IMR-90 (cell line): Measurements from ENCODE around the gene STX16. TPM values are rescaled to one million over a fixed set of nuclear protein-coding genes. Genes with fewer than 3 reads are reported as not detected.

Source experiments
- ATAC-seq: fragments of 200-7000 bp; cut with Tn5 transposase; 2 replicates; pipeline ENCODE4 v1.9.1; 2020; ENCODE audit warnings: low read depth, mild to moderate bottlenecking, moderate library complexity
- BruUV-seq: library from RNA; stranded (reverse); fragments of 400-500 nt; replicated peaks from 2 replicates; lab custom pipeline; 2021; lab: Mats Ljungman, UMichigan
- CTCF ChIA-PET: fragments of 300-600 bp; formaldehyde crosslinking; extraction: SDS; loops from one replicate; lab custom pipeline; 2021; ENCODE audit warnings: antibody characterized with exemption; lab: Yijun Ruan, JAX
- POLR2A ChIA-PET: fragments of 300-600 bp; sonication (Branson Sonifier 250); formaldehyde crosslinking; loops from one replicate; lab custom pipeline; 2022; ENCODE audit warnings: antibody characterized with exemption; ENCODE audit not compliant: unreplicated experiment; lab: Charles Lee
- DNase-seq: peaks from one replicate; pipeline ENCODE4 v3.0.0; 2013
- H2AFZ ChIP-seq: replicated peaks from 2 replicates; pipeline ENCODE3; 2013; ENCODE audit warnings: low read length, mild to moderate bottlenecking; ENCODE audit not compliant: poor library complexity
- H2AK5ac ChIP-seq: 2 replicates; pipeline ENCODE4 v1.6.1; 2013; ENCODE audit warnings: low read depth, low read length, inconsistent platforms
- H2AK9ac ChIP-seq: replicated peaks from 2 replicates; pipeline ENCODE3; 2013; ENCODE audit warnings: mild to moderate bottlenecking, low read depth, low read length, moderate library complexity; ENCODE audit not compliant: poor library complexity
- H2BK120ac ChIP-seq: 2 replicates; pipeline ENCODE4 v1.6.1; 2013; ENCODE audit warnings: low read depth, low read length, inconsistent platforms
- H2BK15ac ChIP-seq: 3 replicates; pipeline ENCODE4 v1.6.1; 2013; ENCODE audit warnings: low read depth, low read length, inconsistent platforms
- H2BK20ac ChIP-seq: 2 replicates; pipeline ENCODE4 v1.6.1; 2013; ENCODE audit warnings: low read depth, mild to moderate bottlenecking, inconsistent platforms, low read length, moderate library complexity
- H2BK5ac ChIP-seq: 2 replicates; pipeline ENCODE4 v1.6.1; 2013; ENCODE audit warnings: mild to moderate bottlenecking, low read depth, low read length, inconsistent platforms; ENCODE audit not compliant: poor library complexity, severe bottlenecking
- H3K14ac ChIP-seq: replicated peaks from 2 replicates; pipeline ENCODE4 v1.6.1; 2013; ENCODE audit warnings: low read depth, low read length, inconsistent platforms
- H3K18ac ChIP-seq: 2 replicates; pipeline ENCODE4 v1.6.1; 2013; ENCODE audit warnings: low read depth, low read length, control low read depth
- H3K23ac ChIP-seq: 2 replicates; pipeline ENCODE4 v1.6.1; 2013; ENCODE audit warnings: low read depth, low read length, inconsistent platforms
- H3K27ac ChIP-seq: 2 replicates; pipeline ENCODE4 v1.5.1; 2013; ENCODE audit warnings: mild to moderate bottlenecking, control low read depth, low read length; ENCODE audit not compliant: insufficient read depth
- H3K27me3 ChIP-seq: 2 replicates; pipeline ENCODE4 v1.6.1; 2013; ENCODE audit warnings: low read length; ENCODE audit not compliant: control insufficient read depth, insufficient read depth
- H3K36me3 ChIP-seq: 2 replicates; pipeline ENCODE4 v1.6.1; 2013; ENCODE audit warnings: low read length, mixed read lengths; ENCODE audit not compliant: control insufficient read depth, insufficient read depth
- H3K4ac ChIP-seq: 2 replicates; pipeline ENCODE4 v1.6.1; 2013; ENCODE audit warnings: low read depth, low read length, inconsistent platforms
- H3K4me1 ChIP-seq: 2 replicates; pipeline ENCODE4 v1.6.1; 2013; ENCODE audit warnings: low read length, mixed read lengths; ENCODE audit not compliant: control insufficient read depth, insufficient read depth
- H3K4me2 ChIP-seq: 2 replicates; pipeline ENCODE4 v1.6.1; 2013; ENCODE audit warnings: low read depth, mild to moderate bottlenecking, control low read depth, low read length, moderate library complexity
- H3K4me3 ChIP-seq: 2 replicates; pipeline ENCODE4 v1.5.1; 2013; ENCODE audit warnings: low read depth, mild to moderate bottlenecking, control low read depth, low read length, moderate library complexity; ENCODE audit not compliant: insufficient read depth
- H3K56ac ChIP-seq: 2 replicates; pipeline ENCODE4 v1.6.1; 2013; ENCODE audit warnings: low read length, inconsistent platforms; ENCODE audit not compliant: insufficient read depth; ENCODE audit errors: extremely low read depth
- H3K79me1 ChIP-seq, 2 experiments: 2 replicates each; pipeline ENCODE4 v1.6.1; 2013; ENCODE audit warnings: low read length in 2 of 2, inconsistent platforms in 1 of 2, low read depth in 1 of 2
- H3K9ac ChIP-seq: 2 replicates; pipeline ENCODE4 v1.6.1; 2013; ENCODE audit warnings: low read depth, low read length, control low read depth
- H3K9me1 ChIP-seq: 2 replicates; pipeline ENCODE4 v1.6.1; 2013; ENCODE audit warnings: low read length, inconsistent platforms; ENCODE audit not compliant: insufficient read depth
- H3K9me3 ChIP-seq: 2 replicates; pipeline ENCODE4 v1.6.1; 2013; ENCODE audit warnings: low read length; ENCODE audit not compliant: control insufficient read depth, insufficient read depth
- H4K20me1 ChIP-seq: 2 replicates; pipeline ENCODE4 v1.6.1; 2013; ENCODE audit warnings: low read length, inconsistent platforms; ENCODE audit not compliant: insufficient read depth
- H4K5ac ChIP-seq: 2 replicates; pipeline ENCODE4 v1.6.1; 2013; ENCODE audit warnings: mild to moderate bottlenecking, low read depth, low read length, control low read depth
- H4K8ac ChIP-seq, 2 experiments: 2 replicates each; pipeline ENCODE4 v1.6.1; 2013; ENCODE audit warnings: low read depth in 2 of 2, low read length in 2 of 2, control low read depth in 1 of 2, inconsistent platforms in 1 of 2
- H4K91ac ChIP-seq: 2 replicates; pipeline ENCODE4 v1.6.1; 2013; ENCODE audit warnings: low read depth, low read length, inconsistent platforms; ENCODE audit not compliant: insufficient read depth
- BHLHE40 ChIP-seq: fragments of 150-350 bp; IDR thresholded peaks from 2 replicates; pipeline ENCODE4 v1.6.1; 2016; ENCODE audit warnings: mild to moderate bottlenecking, low read depth, low read length
- CEBPB ChIP-seq: IDR thresholded peaks from 2 replicates; pipeline ENCODE4 v1.6.1; 2012; ENCODE audit warnings: low read depth, low read length, improper control_type of control experiment
- CHD1 ChIP-seq: IDR thresholded peaks from 2 replicates; pipeline ENCODE4 v1.6.1; 2012; ENCODE audit warnings: low read depth, low read length, improper control_type of control experiment
- ELK1 ChIP-seq: fragments of 150-350 bp; IDR thresholded peaks from 2 replicates; pipeline ENCODE4 v1.6.1; 2016; ENCODE audit warnings: low read depth, mild to moderate bottlenecking, low read length, moderate library complexity, borderline replicate concordance
- FOS ChIP-seq: fragments of 150-350 bp; IDR thresholded peaks from 2 replicates; pipeline ENCODE4 v1.6.1; 2016; ENCODE audit warnings: low read depth, low read length
- MAFK ChIP-seq: IDR thresholded peaks from 2 replicates; pipeline ENCODE4 v1.6.1; 2012; ENCODE audit warnings: low read depth, low read length, improper control_type of control experiment
- MAZ ChIP-seq: IDR thresholded peaks from 2 replicates; pipeline ENCODE4 v1.6.1; 2012; ENCODE audit warnings: low read depth, mild to moderate bottlenecking, low read length, improper control_type of control experiment, moderate library complexity, borderline replicate concordance
- MXI1 ChIP-seq: IDR thresholded peaks from 2 replicates; pipeline ENCODE4 v1.6.1; 2012; ENCODE audit warnings: low read depth, mild to moderate bottlenecking, low read length, moderate library complexity, borderline replicate concordance
- NFE2L2 ChIP-seq: fragments of 150-350 bp; IDR thresholded peaks from 2 replicates; pipeline ENCODE4 v1.6.1; 2016; ENCODE audit warnings: low read depth, mild to moderate bottlenecking, low read length
- POLR2A ChIP-seq: IDR thresholded peaks from 2 replicates; pipeline ENCODE4 v1.6.1; 2012; ENCODE audit warnings: mild to moderate bottlenecking, low read depth, low read length
- RAD21 ChIP-seq: IDR thresholded peaks from 2 replicates; pipeline ENCODE4 v1.6.1; 2012; ENCODE audit warnings: low read length, improper control_type of control experiment
- RCOR1 ChIP-seq: IDR thresholded peaks from 2 replicates; pipeline ENCODE4 v1.6.1; 2012; ENCODE audit warnings: mild to moderate bottlenecking, low read length, improper control_type of control experiment; ENCODE audit not compliant: insufficient replicate concordance
- RFX5 ChIP-seq: IDR thresholded peaks from 2 replicates; pipeline ENCODE4 v1.8.0; 2012; ENCODE audit warnings: low read depth, mild to moderate bottlenecking, low read length, moderate library complexity
- SMC3 ChIP-seq: fragments of 150-350 bp; IDR thresholded peaks from 2 replicates; pipeline ENCODE4 v1.6.1; 2016; ENCODE audit warnings: low read depth, mild to moderate bottlenecking, antibody characterized with exemption, low read length, moderate library complexity
- USF2 ChIP-seq: fragments of 150-350 bp; IDR thresholded peaks from 2 replicates; pipeline ENCODE4 v1.6.1; 2017; ENCODE audit warnings: mild to moderate bottlenecking, antibody characterized with exemption, low read length, low read depth
- WGBS, 2 experiments: methylation state at CpG; one replicate each; pipeline versions ENCODE4 v1.1.5 to v1.1.7; 2013; ENCODE audit warnings: missing lambda C conversion rate in 2 of 2; ENCODE audit not compliant: insufficient read length in 1 of 2; ENCODE audit errors: extremely low coverage in 2 of 2; 5-methylcytosine and 5-hydroxymethylcytosine counted together
- dilution Hi-C: fragments of 300-500 bp; cut with HindIII; formaldehyde crosslinking; loops from one replicate; pipeline ENCODE4 v1.14.3; 2018; ENCODE audit warnings: low sequenced_read_pairs; ENCODE audit not compliant: unreplicated experiment
- in situ Hi-C: fragments of 300-500 bp; cut with MboI; formaldehyde crosslinking; loops from 3 replicates; pipeline ENCODE4 v1.14.3; 2019; ENCODE audit warnings: low sequenced_read_pairs, inconsistent platforms, mixed read lengths
- intact Hi-C: fragments of 100-400 bp; cut with micrococcal nuclease; formaldehyde crosslinking; loops from 2 replicates; pipeline ENCODE4 v1.10.0; 2022
- polyA plus RNA-seq, 3 experiments: library from polyadenylated mRNA; depleted of rRNA; stranded (reverse); fragments of >200 nt; gene quantifications; 2 replicates each; pipeline ENCODE4 v1.2.3, GENCODE V29; 2012; ENCODE audit warnings: low replicate concordance in 1 of 3
- total RNA-seq: library from RNA; depleted of rRNA; stranded (reverse); fragments of >200 nt; gene quantifications from 2 replicates; pipeline ENCODE4 v1.2.3, GENCODE V29; 2012
- TF ChIP-seq, protein P1 (sequence below): conservative IDR thresholded peaks from 2 replicates; pipeline ENCODE4 v1.5.1; 2012; ENCODE audit warnings: mild to moderate bottlenecking, low read depth, low read length, improper control_type of control experiment

STX16 gene
- total and polyA plus RNA-seq, 2 of the 4 experiments (the other 2 are of a cell fraction), result 26.9 to 58.2 TPM

DNA sequence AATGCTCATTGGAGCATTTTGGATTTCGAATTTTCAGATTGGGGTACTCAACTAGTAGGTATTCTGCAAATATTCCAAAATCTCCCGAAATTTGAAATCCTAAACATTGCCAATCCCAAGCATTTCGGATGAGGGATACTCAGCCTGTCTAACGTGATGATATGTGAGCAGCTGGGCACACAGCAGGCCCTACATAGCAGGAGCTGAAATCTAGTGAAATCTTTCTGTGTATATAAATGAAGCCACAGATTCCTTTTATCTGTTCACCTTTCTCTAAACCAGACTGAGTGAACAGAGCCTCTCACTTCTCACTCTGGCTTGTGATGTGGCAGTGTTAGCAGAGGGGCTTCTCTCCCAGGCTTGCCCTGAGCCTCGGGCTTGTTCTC, 17.8 kb downstream of the STX16 start:
- intact Hi-C loops (no loop called here), in situ Hi-C loops (no loop called here), dilution Hi-C loops (loop anchor here (25.0 kb wide), 1 partner anchor 432 kb away; the partner anchor contains the start of gene ANKRD60)
- no peak for TF ChIP-seq POLR2A
- no peak for TF ChIP-seq CHD1
- TF ChIP-seq MAZ, result no peak
- TF ChIP-seq USF2, result no peak
- no peak for TF ChIP-seq SMC3
- TF ChIP-seq MXI1, result no peak
- TF ChIP-seq FOS, result no peak
- TF ChIP-seq BHLHE40, result no peak
- TF ChIP-seq NFE2L2, result no peak
- no peak for TF ChIP-seq CEBPB
- no peak for TF ChIP-seq RFX5
- TF ChIP-seq RAD21, result no peak
- no peak for TF ChIP-seq RCOR1
- TF ChIP-seq ELK1, result no peak
- TF ChIP-seq, protein P1, sequence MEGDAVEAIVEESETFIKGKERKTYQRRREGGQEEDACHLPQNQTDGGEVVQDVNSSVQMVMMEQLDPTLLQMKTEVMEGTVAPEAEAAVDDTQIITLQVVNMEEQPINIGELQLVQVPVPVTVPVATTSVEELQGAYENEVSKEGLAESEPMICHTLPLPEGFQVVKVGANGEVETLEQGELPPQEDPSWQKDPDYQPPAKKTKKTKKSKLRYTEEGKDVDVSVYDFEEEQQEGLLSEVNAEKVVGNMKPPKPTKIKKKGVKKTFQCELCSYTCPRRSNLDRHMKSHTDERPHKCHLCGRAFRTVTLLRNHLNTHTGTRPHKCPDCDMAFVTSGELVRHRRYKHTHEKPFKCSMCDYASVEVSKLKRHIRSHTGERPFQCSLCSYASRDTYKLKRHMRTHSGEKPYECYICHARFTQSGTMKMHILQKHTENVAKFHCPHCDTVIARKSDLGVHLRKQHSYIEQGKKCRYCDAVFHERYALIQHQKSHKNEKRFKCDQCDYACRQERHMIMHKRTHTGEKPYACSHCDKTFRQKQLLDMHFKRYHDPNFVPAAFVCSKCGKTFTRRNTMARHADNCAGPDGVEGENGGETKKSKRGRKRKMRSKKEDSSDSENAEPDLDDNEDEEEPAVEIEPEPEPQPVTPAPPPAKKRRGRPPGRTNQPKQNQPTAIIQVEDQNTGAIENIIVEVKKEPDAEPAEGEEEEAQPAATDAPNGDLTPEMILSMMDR, result no peak
- no peak for TF ChIP-seq MAFK
- no peaks in the 10 kb centered on the region for H3K27me3 ChIP-seq
- no peak overlapping the region for H3K4me2 ChIP-seq
- ChIA-PET CTCF (no interaction called here), POLR2A (no interaction called here)
- no peak overlapping the region for H3K23ac ChIP-seq
- no peak overlapping the region for H3K27ac ChIP-seq
- no peak overlapping the region for H3K14ac ChIP-seq
- H3K9me3 ChIP-seq, result no peaks in the 10 kb centered on the region
- H3K4ac ChIP-seq, result no peak overlapping the region
- H2AK9ac ChIP-seq, result no peak overlapping the region
- H4K8ac ChIP-seq, result no peak overlapping the region
- H2BK5ac ChIP-seq, result no peak overlapping the region
- no peak overlapping the region for H3K4me3 ChIP-seq
- H3K9ac ChIP-seq, result no peak overlapping the region
- H4K91ac ChIP-seq, result no peak overlapping the region
- peaks cover 38% of the 10 kb centered on the region for H3K36me3 ChIP-seq
- H4K20me1 ChIP-seq, result peaks cover 25% of the 10 kb centered on the region
- no peak overlapping the region for H2AK5ac ChIP-seq
- 100% methylated on average over 1 of the region's 5 CpGs; no CpG with 5 or more reads in 1 of the 2 experiments for WGBS, 2 experiments
- H3K4me1 ChIP-seq, result peaks cover 4% of the 10 kb centered on the region
- peaks cover 10% of the 10 kb centered on the region for H3K9me1 ChIP-seq
- H2BK15ac ChIP-seq, result no peak overlapping the region
- H2BK120ac ChIP-seq, result no peak overlapping the region
- ATAC-seq (no peak), DNase-seq (no peak)
- peaks cover 28 to 53% of the 10 kb centered on the region in 2 experiments; a peak in 3 of 4 replicates for H3K79me1 ChIP-seq
- BruUV-seq, result no TSS peak
- H2AFZ ChIP-seq, result no peak overlapping the region
- H3K56ac ChIP-seq, result no peak overlapping the region
- H3K18ac ChIP-seq, result no peak overlapping the region
- no peak overlapping the region for H2BK20ac ChIP-seq
- H4K5ac ChIP-seq, result no peak overlapping the region
